Lung (tissue), 12 donors: Measurements from ENCODE around the gene SPINT1. TPM values are rescaled to one million over a fixed set of nuclear protein-coding genes. Genes with fewer than 3 reads are reported as not detected.
"Not testable (repeated sequence)": the region's sequence is repeated elsewhere in the genome, so short reads cannot be mapped to it uniquely, and the experiment has no call there.

Source experiments
- ATAC-seq: fragments of 200-7000 bp; cut with Tn5 transposase; one replicate; pipeline ENCODE4 v1.9.1; 2020; ENCODE audit warnings: moderate number of reproducible peaks; ENCODE audit not compliant: insufficient read depth, low FRiP score
- DNase-seq, 3 donors: peaks; one replicate each; pipeline ENCODE4 v3.0.0-alpha.2; 2013 to 2017
- H3K27ac ChIP-seq, 2 donors: one replicate each; pipeline ENCODE4 v1.5.1; 2013; ENCODE audit warnings: mild to moderate bottlenecking in 2 of 2, moderate library complexity in 2 of 2, control low read depth in 1 of 2, inconsistent platforms in 1 of 2, low read depth in 1 of 2, low read length in 1 of 2
- H3K27me3 ChIP-seq, 3 donors: one replicate each; pipeline ENCODE4 v1.5.1; 2013; ENCODE audit warnings: low read length in 2 of 3; ENCODE audit not compliant: control insufficient read depth in 3 of 3, insufficient read depth in 3 of 3
- H3K36me3 ChIP-seq, 4 donors: one replicate each; pipeline ENCODE4 v1.5.1; 2013; ENCODE audit warnings: low read length in 4 of 4, mild to moderate bottlenecking in 1 of 4, moderate library complexity in 1 of 4; ENCODE audit not compliant: control insufficient read depth in 4 of 4, insufficient read depth in 4 of 4
- H3K4me1 ChIP-seq, 5 donors: one replicate each; pipeline ENCODE4 v1.5.1; 2013; ENCODE audit warnings: low read length in 5 of 5, mild to moderate bottlenecking in 2 of 5, moderate library complexity in 1 of 5; ENCODE audit not compliant: control insufficient read depth in 5 of 5, insufficient read depth in 5 of 5
- H3K4me3 ChIP-seq: one replicate; pipeline ENCODE4 v1.5.1; 2013; ENCODE audit warnings: mild to moderate bottlenecking, control low read depth, moderate library complexity
- H3K9ac ChIP-seq, 2 donors: one replicate each; pipeline ENCODE4 v1.5.1; 2013; ENCODE audit warnings: low read length in 2 of 2, control low read depth in 1 of 2; ENCODE audit not compliant: insufficient read depth in 1 of 2
- H3K9me3 ChIP-seq, 4 donors: one replicate each; pipeline ENCODE4 v1.5.1; 2013; ENCODE audit warnings: low read length in 3 of 4, mild to moderate bottlenecking in 1 of 4, moderate library complexity in 1 of 4; ENCODE audit not compliant: control insufficient read depth in 4 of 4, insufficient read depth in 3 of 4
- WGBS, 2 donors: extraction: QIAGEN DNeasy Blood & Tissue Kit; methylation state at CpG; one replicate each; pipeline ENCODE4 v1.1.7; 2013; 5-methylcytosine and 5-hydroxymethylcytosine counted together
- polyA plus RNA-seq, 2 donors: library from polyadenylated mRNA; stranded (reverse); fragments of 200-250 nt; gene quantifications; one replicate each; pipeline ENCODE4 v1.2.1, GENCODE V29; 2013
- total RNA-seq, 2 donors: library from RNA; depleted of rRNA in 1 of 2; stranded (reverse); fragments of >200 nt in 1 of 2; gene quantifications; one replicate each; pipeline ENCODE4 v1.2.1, GENCODE V29; 2014 to 2021
- TF ChIP-seq, protein P1 (sequence below): IDR thresholded peaks from 2 replicates; pipeline ENCODE4 v1.5.1; 2012; ENCODE audit warnings: mild to moderate bottlenecking; ENCODE audit errors: control extremely low read depth, extremely low read depth
- donor health status: control.
- donor health status: control.
- donor health status: Bipolar disorder and iron deficiency.
- donor health status: healthy.
- donor health status: DM: yes; HTN: yes; CAD: no.

Gene SPINT1
- total and polyA plus RNA-seq, 4 donors = 47.1 to 136 (median 99.9) TPM

DNA sequence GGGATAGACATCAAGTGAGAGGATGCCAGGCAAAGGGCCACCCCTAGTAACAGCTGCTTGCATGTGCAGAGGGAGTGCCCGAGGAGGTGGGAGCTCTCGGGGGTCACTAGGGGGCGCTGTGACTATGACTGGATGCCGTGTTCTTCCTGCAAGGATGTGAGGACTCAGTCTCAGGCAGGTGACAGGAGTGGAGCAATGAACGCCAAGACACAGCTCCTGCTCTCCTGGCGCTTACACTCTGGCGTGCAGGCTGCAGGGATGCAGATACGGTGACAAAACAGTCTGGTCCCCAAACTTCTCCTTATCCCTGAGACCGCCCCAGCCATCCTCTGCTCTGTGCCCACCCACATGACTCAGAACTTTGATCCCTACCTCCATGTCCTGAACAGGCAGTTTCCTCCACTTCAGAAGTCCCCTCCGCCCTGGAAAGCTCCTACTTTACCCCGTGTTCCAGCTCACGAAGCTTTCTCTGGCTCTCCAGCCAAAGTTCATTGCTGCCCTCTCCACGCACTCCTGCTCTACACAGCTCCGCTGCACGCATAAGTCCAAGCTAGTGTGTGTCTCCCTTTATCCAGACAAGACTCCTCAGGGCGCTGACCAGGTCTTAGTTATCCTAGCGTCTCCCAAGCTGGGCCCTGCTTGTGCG, 15.5 kb downstream of the SPINT1 start:
- Histone ChIP-seq H3K4me1 (peaks cover 0 to 12% (median 4%) of the 10 kb centered on the region in 5 donors), H3K4me3 (no peak overlapping the region), H3K27me3 (no peaks in the 10 kb centered on the region), H3K27ac (no peak overlapping the region), H3K9ac (no peak overlapping the region), H3K36me3 (peaks cover 0 to 12% (median 0%) of the 10 kb centered on the region in 4 donors), H3K9me3 (no peaks in the 10 kb centered on the region)
- ATAC-seq = peak; percentile 57
- 47% methylated on average over 18 of the region's 18 CpGs for WGBS, 2 donors
- TF ChIP-seq, protein P1, sequence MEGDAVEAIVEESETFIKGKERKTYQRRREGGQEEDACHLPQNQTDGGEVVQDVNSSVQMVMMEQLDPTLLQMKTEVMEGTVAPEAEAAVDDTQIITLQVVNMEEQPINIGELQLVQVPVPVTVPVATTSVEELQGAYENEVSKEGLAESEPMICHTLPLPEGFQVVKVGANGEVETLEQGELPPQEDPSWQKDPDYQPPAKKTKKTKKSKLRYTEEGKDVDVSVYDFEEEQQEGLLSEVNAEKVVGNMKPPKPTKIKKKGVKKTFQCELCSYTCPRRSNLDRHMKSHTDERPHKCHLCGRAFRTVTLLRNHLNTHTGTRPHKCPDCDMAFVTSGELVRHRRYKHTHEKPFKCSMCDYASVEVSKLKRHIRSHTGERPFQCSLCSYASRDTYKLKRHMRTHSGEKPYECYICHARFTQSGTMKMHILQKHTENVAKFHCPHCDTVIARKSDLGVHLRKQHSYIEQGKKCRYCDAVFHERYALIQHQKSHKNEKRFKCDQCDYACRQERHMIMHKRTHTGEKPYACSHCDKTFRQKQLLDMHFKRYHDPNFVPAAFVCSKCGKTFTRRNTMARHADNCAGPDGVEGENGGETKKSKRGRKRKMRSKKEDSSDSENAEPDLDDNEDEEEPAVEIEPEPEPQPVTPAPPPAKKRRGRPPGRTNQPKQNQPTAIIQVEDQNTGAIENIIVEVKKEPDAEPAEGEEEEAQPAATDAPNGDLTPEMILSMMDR = peak; percentile 47
- DNase-seq = peak; percentile 61 to 78 (median 74)

DNA sequence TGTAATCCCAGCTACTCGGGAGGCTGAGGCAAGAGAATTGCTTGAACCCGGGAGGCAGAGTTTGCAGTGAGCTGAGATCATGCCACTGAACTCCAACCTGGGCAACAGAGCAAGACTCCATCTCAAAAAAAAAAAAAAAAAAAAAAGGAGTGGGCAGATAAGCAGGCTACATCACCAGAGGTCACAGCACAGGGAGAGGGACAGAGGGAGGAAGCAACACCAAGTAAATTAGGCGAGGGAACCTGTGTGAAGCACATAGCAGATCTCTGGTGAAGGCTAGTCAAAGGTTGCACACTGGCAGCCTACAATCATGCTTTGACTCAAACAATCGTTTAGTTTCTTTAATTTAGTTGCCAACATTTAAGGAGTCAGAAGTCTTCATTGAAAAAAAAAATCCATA, 17.3 kb downstream of the SPINT1 start:
- not testable (repeated sequence) for DNase-seq, H3K9ac ChIP-seq, H3K4me3 ChIP-seq, H3K36me3 ChIP-seq, H3K27me3 ChIP-seq, H3K9me3 ChIP-seq, ATAC-seq, H3K27ac ChIP-seq
- H3K4me1 ChIP-seq = peaks cover 0 to 12% (median 4%) of the 10 kb centered on the region in 5 donors
- WGBS, 2 donors = 78 to 90% methylated on average over 4 of the region's 4 CpGs

DNA sequence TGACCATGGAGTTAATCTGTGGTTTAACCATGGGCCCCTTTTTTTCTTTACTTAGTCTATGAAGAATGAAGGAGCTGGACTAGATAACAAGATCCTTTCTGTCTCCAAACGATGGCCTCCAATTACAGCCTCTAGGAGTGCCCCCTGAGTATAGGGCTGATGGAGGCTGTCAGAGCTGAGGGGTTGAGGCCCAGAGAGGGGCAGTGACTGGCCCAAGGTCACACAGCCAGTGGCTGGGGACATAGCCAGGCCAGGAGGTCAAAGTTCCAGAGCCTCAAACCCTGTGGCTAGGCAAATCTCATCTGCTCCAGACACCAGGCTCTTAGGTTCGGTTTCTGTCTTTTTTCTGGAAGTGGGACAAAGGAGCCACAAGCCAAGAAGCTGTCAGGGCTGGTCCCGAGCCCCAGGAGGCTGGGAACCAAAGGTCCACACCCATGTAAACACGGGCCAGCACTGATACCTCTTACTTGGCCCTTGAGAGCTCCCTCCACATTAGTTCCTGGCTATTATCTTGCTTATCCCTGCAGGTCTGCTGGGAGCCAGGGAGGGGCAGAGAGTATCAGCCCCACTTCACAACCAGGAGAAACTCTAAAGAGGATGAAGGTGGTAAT, 19.9 kb downstream of the SPINT1 start:
- Histone ChIP-seq H3K9me3 (no peaks in the 10 kb centered on the region), H3K4me1 (no peaks in the 10 kb centered on the region), H3K9ac (no peak overlapping the region), H3K27me3 (no peaks in the 10 kb centered on the region), H3K36me3 (no peaks in the 10 kb centered on the region), H3K27ac (no peak overlapping the region), H3K4me3 (no peak overlapping the region)
- TF ChIP-seq, protein P1 = no peak
- ATAC-seq = no peak
- DNase-seq = no peak
- 56 to 87% methylated on average over 4 of the region's 4 CpGs for whole genome bisulfite sequencing, 2 donors

GRCh38 chr15:40867199-40867598, 23.4 kb downstream of the SPINT1 start:
- Histone ChIP-seq H3K36me3 (no peaks in the 10 kb centered on the region), H3K27me3 (no peaks in the 10 kb centered on the region), H3K9ac (no peak overlapping the region), H3K9me3 (no peaks in the 10 kb centered on the region), H3K4me3 (no peak overlapping the region), H3K4me1 (peaks cover 0 to 4% (median 0%) of the 10 kb centered on the region in 5 donors), H3K27ac (no peak overlapping the region)
- WGBS, 2 donors = 97% methylated on average over 4 of the region's 4 CpGs
- ATAC-seq (no peak), DNase-seq (no peak)
- TF ChIP-seq, protein P1 = no peak
